ENCODE measurements around the gene CEP112. TPM values are rescaled to one million over a fixed set of nuclear protein-coding genes. Genes with fewer than 3 reads are reported as not detected.

The CEP112 gene
- total and polyA plus RNA-seq, 10 of the 15 experiments (the other 5 are each of a cell fraction or from before 2014, with no cell fraction given): 0.11 to 3.8 (median 0.32) TPM; not detected in 1

DNA sequence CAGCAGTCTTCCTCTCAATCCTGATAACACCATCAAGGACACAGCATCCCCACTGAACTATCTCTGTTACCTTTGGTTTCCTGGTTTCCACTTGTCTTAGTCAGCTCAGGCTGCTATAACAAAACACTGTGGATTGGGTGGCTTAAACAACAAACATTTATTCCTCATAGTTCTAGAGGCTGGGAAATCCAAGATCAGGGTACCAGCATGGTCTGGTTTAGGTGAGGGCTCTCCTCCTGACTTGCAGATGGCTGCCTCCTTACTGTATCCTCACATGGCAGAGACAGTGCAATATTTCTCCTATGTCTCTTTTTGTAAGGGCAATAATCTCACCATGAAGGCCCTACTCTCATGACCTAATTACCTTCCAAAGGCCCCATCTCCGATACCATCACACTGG lies 527.2 kb downstream of the CEP112 start (continued):
- no peak for TF ChIP-seq KDM1A (IDR thresholded peaks at IDR 0.05; ENCODE audit: borderline replicate concordance)

- Histone ChIP-seq H3K27ac (ENCODE audit: control insufficient read depth, insufficient read depth) (no peak overlapping the region), H3K4me2 (ENCODE audit: control insufficient read depth, insufficient read depth) (no peak overlapping the region), H4K20me1 (ENCODE audit: control insufficient read depth, insufficient read depth) (no peaks in the 10 kb centered on the region), H3K36me3 (ENCODE audit: control insufficient read depth in 2 of 2, insufficient read depth in 2 of 2, low read length in 1 of 2) (no peaks in the 10 kb centered on the region), H3K4me1 (ENCODE audit: control insufficient read depth, insufficient read depth, low read length) (no peaks in the 10 kb centered on the region), H3K27me3 (replicated peaks in 1 of 2; ENCODE audit: control insufficient read depth in 2 of 2, insufficient read depth in 2 of 2, low read length in 1 of 2) (no peaks in the 10 kb centered on the region), H3K9me3 (replicated peaks; ENCODE audit: control insufficient read depth, insufficient read depth, low read length) (no peaks in the 10 kb centered on the region), H3K79me2 (ENCODE audit: control insufficient read depth, insufficient read depth, low read length) (no peaks in the 10 kb centered on the region), H3K4me3 (no peak overlapping the region), H3K9ac (ENCODE audit: control insufficient read depth, insufficient read depth, low read length) (no peak overlapping the region), H2AFZ (ENCODE audit: control insufficient read depth, low read depth, low read length) (no peak overlapping the region)
- ChIA-PET POLR2A (interaction anchor here (0.9 to 1.4 kb wide), 2 partner anchors 10 to 46 kb away, joined by 3 read pairs; no protein-coding TSS in a partner anchor), SMC1A (ENCODE audit: uncharacterized antibody, unreplicated experiment) (interaction anchor here (1.4 kb wide), 1 partner anchor 8 kb away, joined by 7 read pairs; no protein-coding TSS in a partner anchor), RAD21 (ENCODE audit: unreplicated experiment) (no interaction called here), CTCF (no interaction called here)
- ATAC-seq: no peak
- FAIRE-seq: no peak
- BruUV-seq (replicated peaks): no TSS peak
- TF ChIP-seq, protein P1, sequence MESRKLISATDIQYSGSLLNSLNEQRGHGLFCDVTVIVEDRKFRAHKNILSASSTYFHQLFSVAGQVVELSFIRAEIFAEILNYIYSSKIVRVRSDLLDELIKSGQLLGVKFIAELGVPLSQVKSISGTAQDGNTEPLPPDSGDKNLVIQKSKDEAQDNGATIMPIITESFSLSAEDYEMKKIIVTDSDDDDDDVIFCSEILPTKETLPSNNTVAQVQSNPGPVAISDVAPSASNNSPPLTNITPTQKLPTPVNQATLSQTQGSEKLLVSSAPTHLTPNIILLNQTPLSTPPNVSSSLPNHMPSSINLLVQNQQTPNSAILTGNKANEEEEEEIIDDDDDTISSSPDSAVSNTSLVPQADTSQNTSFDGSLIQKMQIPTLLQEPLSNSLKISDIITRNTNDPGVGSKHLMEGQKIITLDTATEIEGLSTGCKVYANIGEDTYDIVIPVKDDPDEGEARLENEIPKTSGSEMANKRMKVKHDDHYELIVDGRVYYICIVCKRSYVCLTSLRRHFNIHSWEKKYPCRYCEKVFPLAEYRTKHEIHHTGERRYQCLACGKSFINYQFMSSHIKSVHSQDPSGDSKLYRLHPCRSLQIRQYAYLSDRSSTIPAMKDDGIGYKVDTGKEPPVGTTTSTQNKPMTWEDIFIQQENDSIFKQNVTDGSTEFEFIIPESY (IDR thresholded peaks at IDR 0.05): no peak
- TF ChIP-seq IRF5 (IDR thresholded peaks at IDR 0.05; ENCODE audit: borderline replicate concordance) (no peak), POLR2A (IDR thresholded peaks at IDR 0.05; ENCODE audit: low read depth, low read length) (no peak), SP1 (IDR thresholded peaks at IDR 0.05; ENCODE audit: low read depth, low read length) (no peak), ATF7 (IDR thresholded peaks at IDR 0.05; ENCODE audit: low read depth) (no peak), IKZF2 (IDR thresholded peaks at IDR 0.05) (no peak), CTCF (IDR thresholded peaks at IDR 0.05 in 2 of 3, conservative IDR thresholded peaks at IDR 0.05 in 1 of 3; ENCODE audit: control insufficient read depth in 2 of 3, extremely low read depth in 1 of 3, insufficient read depth in 1 of 3, low read depth in 3 of 3, low read length in 3 of 3) (no peak), PAX5 (IDR thresholded peaks at IDR 0.05; ENCODE audit: borderline replicate concordance, low read depth, low read length) (no peak), TCF3 (IDR thresholded peaks at IDR 0.05; ENCODE audit: borderline replicate concordance, insufficient read depth, low read depth, low read length) (no peak), PKNOX1 (IDR thresholded peaks at IDR 0.05) (no peak), CHD2 (IDR thresholded peaks at IDR 0.05; ENCODE audit: borderline replicate concordance, low read depth, low read length) (no peak)
- TF ChIP-seq, protein P2, sequence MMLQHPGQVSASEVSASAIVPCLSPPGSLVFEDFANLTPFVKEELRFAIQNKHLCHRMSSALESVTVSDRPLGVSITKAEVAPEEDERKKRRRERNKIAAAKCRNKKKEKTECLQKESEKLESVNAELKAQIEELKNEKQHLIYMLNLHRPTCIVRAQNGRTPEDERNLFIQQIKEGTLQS (IDR thresholded peaks at IDR 0.05; ENCODE audit: borderline replicate concordance, extremely low read depth, low read depth, low read length): no peak
- TF ChIP-seq, protein P3, sequence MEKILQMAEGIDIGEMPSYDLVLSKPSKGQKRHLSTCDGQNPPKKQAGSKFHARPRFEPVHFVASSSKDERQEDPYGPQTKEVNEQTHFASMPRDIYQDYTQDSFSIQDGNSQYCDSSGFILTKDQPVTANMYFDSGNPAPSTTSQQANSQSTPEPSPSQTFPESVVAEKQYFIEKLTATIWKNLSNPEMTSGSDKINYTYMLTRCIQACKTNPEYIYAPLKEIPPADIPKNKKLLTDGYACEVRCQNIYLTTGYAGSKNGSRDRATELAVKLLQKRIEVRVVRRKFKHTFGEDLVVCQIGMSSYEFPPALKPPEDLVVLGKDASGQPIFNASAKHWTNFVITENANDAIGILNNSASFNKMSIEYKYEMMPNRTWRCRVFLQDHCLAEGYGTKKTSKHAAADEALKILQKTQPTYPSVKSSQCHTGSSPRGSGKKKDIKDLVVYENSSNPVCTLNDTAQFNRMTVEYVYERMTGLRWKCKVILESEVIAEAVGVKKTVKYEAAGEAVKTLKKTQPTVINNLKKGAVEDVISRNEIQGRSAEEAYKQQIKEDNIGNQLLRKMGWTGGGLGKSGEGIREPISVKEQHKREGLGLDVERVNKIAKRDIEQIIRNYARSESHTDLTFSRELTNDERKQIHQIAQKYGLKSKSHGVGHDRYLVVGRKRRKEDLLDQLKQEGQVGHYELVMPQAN (conservative IDR thresholded peaks at IDR 0.05): no peak
- 13% methylated on average over 4 of the region's 4 CpGs for WGBS (ENCODE audit: insufficient coverage, insufficient replicate concordance, low lambda C conversion rate, missing lambda C conversion rate)
- in situ Hi-C loops (cut with MboI) (no loop called here), intact Hi-C loops (cut with micrococcal nuclease; ENCODE audit: unreplicated experiment) (no loop called here)
- DNase-seq (ENCODE audit: low read depth, low spot score): no peak
These were observed 527.7 kb downstream of the CEP112 start for GRCh38 chr17:65664266-65664665.

Data from GM12878 (cell line).